K562 (cell line): ENCODE results near the gene PIH1D1. TPM values are rescaled to one million over a fixed set of nuclear protein-coding genes. Genes with fewer than 3 reads are reported as not detected.

Experiments
- CREBBP ChIP-seq: IDR thresholded peaks from one replicate; pipeline ENCODE4 v1.6.1; 2012; ENCODE audit warnings: low read depth, mild to moderate bottlenecking, control low read depth, inconsistent platforms, low read length
- CXXC5 ChIP-seq: fragments of 250-450 bp; sonication (Bioruptor Pico); IDR thresholded peaks from 2 replicates; pipeline ENCODE4 v1.8.0; 2022; ENCODE audit warnings: inconsistent platforms, mild to moderate bottlenecking, moderate library complexity
- EWSR1 ChIP-seq: fragments of 450-650 bp; IDR thresholded peaks from 2 replicates; pipeline ENCODE4 v1.6.1; 2018; ENCODE audit warnings: borderline replicate concordance, mild to moderate bottlenecking, low read depth, moderate library complexity; ENCODE audit not compliant: partially characterized antibody
- HNRNPK ChIP-seq: fragments of 200-400 bp; formaldehyde crosslinking; IDR thresholded peaks from one replicate; pipeline ENCODE4 v1.6.1; 2018; ENCODE audit warnings: mild to moderate bottlenecking, low read depth, low read length; ENCODE audit not compliant: poor library complexity, severe bottlenecking
- L3MBTL2 ChIP-seq: fragments of 450-650 bp; IDR thresholded peaks from 2 replicates; pipeline ENCODE4 v1.6.1; 2016; ENCODE audit warnings: mild to moderate bottlenecking, moderate library complexity
- LCOR ChIP-seq: sonication (generic); formaldehyde crosslinking; IDR thresholded peaks from 2 replicates; pipeline ENCODE4 v1.8.0; 2022; ENCODE audit warnings: mild to moderate bottlenecking, missing genetic modification reagents
- MED1 ChIP-seq: sonication (generic); formaldehyde crosslinking; IDR thresholded peaks from 2 replicates; pipeline ENCODE4 v1.8.1; 2023; ENCODE audit warnings: missing genetic modification reagents, borderline replicate concordance
- PPARD ChIP-seq: fragments of 250-450 bp; sonication (Bioruptor Pico); IDR thresholded peaks from 2 replicates; pipeline ENCODE4 v1.8.0; 2022; ENCODE audit warnings: inconsistent platforms, mild to moderate bottlenecking, moderate library complexity
- RBBP5 ChIP-seq: fragments of 200-600 bp; sonication (generic); IDR thresholded peaks from 2 replicates; pipeline ENCODE4 v1.6.1; 2012; ENCODE audit warnings: borderline replicate concordance, mild to moderate bottlenecking, low read length, control low read depth, inconsistent platforms; ENCODE audit not compliant: insufficient read depth, poor library complexity, severe bottlenecking
- SMARCA4 ChIP-seq: fragments of 450-650 bp; IDR thresholded peaks from 2 replicates; pipeline ENCODE4 v1.6.1; 2016
- SPI1 ChIP-seq: IDR thresholded peaks from 2 replicates; pipeline ENCODE4 v1.6.1; 2011; ENCODE audit warnings: low read depth, low read length, control low read depth, borderline replicate concordance
- SREBF2 ChIP-seq: sonication (generic); formaldehyde crosslinking; IDR thresholded peaks from 2 replicates; pipeline ENCODE4 v1.4.0; 2020; ENCODE audit warnings: mild to moderate bottlenecking, missing genetic modification reagents
- SUPT5H ChIP-seq: fragments of 450-650 bp; IDR thresholded peaks from 2 replicates; pipeline ENCODE4 v1.6.1; 2016
- ZFX ChIP-seq: sonication (generic); formaldehyde crosslinking; IDR thresholded peaks from 2 replicates; pipeline ENCODE4 v1.8.0; 2022; ENCODE audit warnings: mild to moderate bottlenecking, missing genetic modification reagents, moderate library complexity
- ZNF140 ChIP-seq: fragments of 250-450 bp; sonication (Bioruptor Pico); IDR thresholded peaks from 2 replicates; pipeline ENCODE4 v1.8.0; 2021; ENCODE audit warnings: moderate library complexity, mild to moderate bottlenecking, inconsistent platforms
- ZNF165 ChIP-seq: fragments of 250-450 bp; sonication (Bioruptor Pico); IDR thresholded peaks from 2 replicates; pipeline ENCODE4 v1.4.0; 2020; ENCODE audit warnings: borderline replicate concordance
- ZNF197 ChIP-seq: fragments of 200-800 bp; sonication (Bioruptor generic); IDR thresholded peaks from 2 replicates; pipeline ENCODE4 v1.6.1; 2016; ENCODE audit warnings: low read depth, missing genetic modification characterization, missing compliant biosample characterization
- ZNF217 ChIP-seq: sonication (generic); formaldehyde crosslinking; IDR thresholded peaks from 2 replicates; pipeline ENCODE4 v1.8.0; 2022; ENCODE audit warnings: mild to moderate bottlenecking, missing genetic modification reagents
- ZNF263 ChIP-seq: sonication (generic); formaldehyde crosslinking; IDR thresholded peaks from 2 replicates; pipeline ENCODE4 v1.8.0; 2022; ENCODE audit warnings: mild to moderate bottlenecking, missing genetic modification reagents, borderline replicate concordance
- ZNF274 ChIP-seq: IDR thresholded peaks from 2 replicates; pipeline ENCODE4 v1.6.1; 2011; ENCODE audit warnings: low read depth, mild to moderate bottlenecking, low read length, moderate library complexity, borderline replicate concordance
- ZSCAN32 ChIP-seq: fragments of 450-650 bp; formaldehyde crosslinking; IDR thresholded peaks from 2 replicates; pipeline ENCODE4 v1.4.0; 2020; ENCODE audit warnings: mild to moderate bottlenecking, moderate library complexity
- polyA plus RNA-seq, 8 experiments: library from polyadenylated mRNA; depleted of rRNA in 4 of 8; stranded (reverse) in 5 of 8; unstranded in 3 of 8; fragments of >200 nt; fragmentation: Nextera tagmentation in 2 of 8; fragmentation: Illumina TruSeq in 1 of 8; extraction: Ambion mirVana in 2 of 8; extraction: Trizol in 1 of 8; gene quantifications; 2 replicates each; pipeline versions ENCODE4 v1.2.1 to v1.2.3, GENCODE V29; 2011 to 2014; ENCODE audit warnings: inconsistent platforms in 1 of 8, missing spikeins in 1 of 8
- total RNA-seq, 7 experiments: library from RNA; depleted of rRNA in 6 of 7; stranded (reverse); fragments of >200 nt in 6 of 7; fragmentation: Illumina TruSeq in 2 of 7; extraction: Trizol in 2 of 7; gene quantifications; 2 replicates each; pipeline versions ENCODE4 v1.2.1 to v1.2.3, GENCODE V29; 2011 to 2021; ENCODE audit warnings: low replicate concordance in 1 of 7
- TF ChIP-seq, protein P1 (sequence below): fragments of 450-650 bp; IDR thresholded peaks from 2 replicates; pipeline ENCODE4 v1.6.1; 2016; ENCODE audit warnings: antibody characterized with exemption
- TF ChIP-seq, protein P2 (sequence below): sonication (generic); formaldehyde crosslinking; IDR thresholded peaks from 2 replicates; pipeline ENCODE4 v1.9.0; 2022; ENCODE audit warnings: mild to moderate bottlenecking, missing genetic modification reagents
- TF ChIP-seq, protein P3 (sequence below): fragments of 250-450 bp; sonication (Bioruptor Pico); IDR thresholded peaks from 2 replicates; pipeline ENCODE4 v1.4.0; 2020; ENCODE audit warnings: borderline replicate concordance
- TF ChIP-seq, protein P4 (sequence below): fragments of 250-450 bp; sonication (Bioruptor Pico); IDR thresholded peaks from 2 replicates; pipeline ENCODE4 v1.5.0; 2020; ENCODE audit warnings: mild to moderate bottlenecking, borderline replicate concordance

The PIH1D1 gene
- total and polyA plus RNA-seq, 9 of the 15 experiments (the other 6 are each of a cell fraction or from before 2014, with no cell fraction given): 26.5 to 224 (median 137) TPM

DNA sequence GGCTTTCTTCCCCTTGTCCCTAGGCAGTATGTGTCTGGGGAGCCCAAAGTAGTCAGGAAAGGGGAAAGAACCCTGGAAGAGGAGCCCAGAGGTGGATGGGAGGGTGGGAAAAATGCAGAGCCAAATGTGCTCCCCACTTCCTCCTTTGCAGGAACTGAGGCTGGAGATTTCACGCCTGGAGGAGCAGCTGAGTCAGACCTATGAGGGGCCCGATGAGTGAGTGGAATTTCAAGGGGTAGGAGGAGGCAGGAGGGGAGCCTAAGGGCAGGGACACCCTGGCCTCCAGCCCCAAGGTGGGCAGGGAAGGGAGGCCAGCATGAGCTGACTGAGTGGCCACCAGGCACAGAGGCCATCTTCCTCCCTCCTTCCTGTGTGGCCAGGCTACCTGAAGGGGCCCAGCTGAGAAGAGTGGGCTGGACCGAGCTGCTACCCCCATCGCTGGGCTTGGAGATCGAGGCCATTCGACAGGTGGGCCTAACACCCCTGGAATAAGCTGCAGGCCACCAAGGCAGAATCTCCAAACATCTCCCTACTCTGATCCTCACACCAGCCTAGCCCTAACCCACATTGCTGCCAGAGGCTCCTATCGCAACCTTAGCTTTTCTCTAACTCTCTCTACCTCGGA, 42.7 kb downstream of the PIH1D1 start (continued):
- TF ChIP-seq, protein P1, sequence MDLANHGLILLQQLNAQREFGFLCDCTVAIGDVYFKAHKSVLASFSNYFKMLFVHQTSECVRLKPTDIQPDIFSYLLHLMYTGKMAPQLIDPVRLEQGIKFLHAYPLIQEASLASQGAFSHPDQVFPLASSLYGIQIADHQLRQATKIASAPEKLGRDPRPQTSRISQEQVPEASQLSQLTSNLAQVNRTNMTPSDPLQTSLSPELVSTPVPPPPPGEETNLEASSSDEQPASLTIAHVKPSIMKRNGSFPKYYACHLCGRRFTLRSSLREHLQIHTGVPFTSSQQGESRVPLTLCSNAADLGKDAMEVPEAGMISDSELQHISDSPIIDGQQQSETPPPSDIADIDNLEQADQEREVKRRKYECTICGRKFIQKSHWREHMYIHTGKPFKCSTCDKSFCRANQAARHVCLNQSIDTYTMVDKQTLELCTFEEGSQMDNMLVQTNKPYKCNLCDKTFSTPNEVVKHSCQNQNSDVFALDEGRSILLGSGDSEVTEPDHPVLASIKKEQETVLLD: no peak
- TF ChIP-seq CXXC5 (CRISPR knock-in tag) (peak; percentile 13; the same call in 1 of the 2 replicates), HNRNPK (no peak), ZNF217 (CRISPR knock-in tag) (no peak), SPI1 (peak; percentile 95), CREBBP (no peak), ZNF197 (CRISPR knock-in tag) (no peak), ZNF140 (no peak), SREBF2 (CRISPR knock-in tag) (no peak), ZFX (peak; percentile 33; the same call in 1 of the 2 replicates), L3MBTL2 (0 out of 2 replicates have a peak, but pooled peaks have one; percentile 16), MED1 (CRISPR knock-in tag) (no peak), RBBP5 (no peak), SUPT5H (no peak), ZSCAN32 (no peak), ZNF274 (no peak), LCOR (CRISPR knock-in tag) (no peak), EWSR1 (no peak), PPARD (CRISPR knock-in tag) (no peak), SMARCA4 (no peak; the same call in 1 of the 2 replicates), ZNF165 (no peak), ZNF263 (CRISPR knock-in tag) (no peak)
- TF ChIP-seq, protein P2, sequence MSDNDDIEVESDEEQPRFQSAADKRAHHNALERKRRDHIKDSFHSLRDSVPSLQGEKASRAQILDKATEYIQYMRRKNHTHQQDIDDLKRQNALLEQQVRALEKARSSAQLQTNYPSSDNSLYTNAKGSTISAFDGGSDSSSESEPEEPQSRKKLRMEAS: peak; percentile 45; the same call in 1 of the 2 replicates
- TF ChIP-seq, protein P3, sequence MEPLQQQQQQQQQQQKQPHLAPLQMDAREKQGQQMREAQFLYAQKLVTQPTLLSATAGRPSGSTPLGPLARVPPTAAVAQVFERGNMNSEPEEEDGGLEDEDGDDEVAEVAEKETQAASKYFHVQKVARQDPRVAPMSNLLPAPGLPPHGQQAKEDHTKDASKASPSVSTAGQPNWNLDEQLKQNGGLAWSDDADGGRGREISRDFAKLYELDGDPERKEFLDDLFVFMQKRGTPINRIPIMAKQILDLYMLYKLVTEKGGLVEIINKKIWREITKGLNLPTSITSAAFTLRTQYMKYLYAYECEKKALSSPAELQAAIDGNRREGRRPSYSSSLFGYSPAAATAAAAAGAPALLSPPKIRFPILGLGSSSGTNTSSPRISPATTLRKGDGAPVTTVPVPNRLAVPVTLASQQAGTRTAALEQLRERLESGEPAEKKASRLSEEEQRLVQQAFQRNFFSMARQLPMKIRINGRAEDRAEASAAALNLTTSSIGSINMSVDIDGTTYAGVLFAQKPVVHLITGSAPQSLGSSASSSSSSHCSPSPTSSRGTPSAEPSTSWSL (CRISPR knock-in tag): no peak
- TF ChIP-seq, protein P4, sequence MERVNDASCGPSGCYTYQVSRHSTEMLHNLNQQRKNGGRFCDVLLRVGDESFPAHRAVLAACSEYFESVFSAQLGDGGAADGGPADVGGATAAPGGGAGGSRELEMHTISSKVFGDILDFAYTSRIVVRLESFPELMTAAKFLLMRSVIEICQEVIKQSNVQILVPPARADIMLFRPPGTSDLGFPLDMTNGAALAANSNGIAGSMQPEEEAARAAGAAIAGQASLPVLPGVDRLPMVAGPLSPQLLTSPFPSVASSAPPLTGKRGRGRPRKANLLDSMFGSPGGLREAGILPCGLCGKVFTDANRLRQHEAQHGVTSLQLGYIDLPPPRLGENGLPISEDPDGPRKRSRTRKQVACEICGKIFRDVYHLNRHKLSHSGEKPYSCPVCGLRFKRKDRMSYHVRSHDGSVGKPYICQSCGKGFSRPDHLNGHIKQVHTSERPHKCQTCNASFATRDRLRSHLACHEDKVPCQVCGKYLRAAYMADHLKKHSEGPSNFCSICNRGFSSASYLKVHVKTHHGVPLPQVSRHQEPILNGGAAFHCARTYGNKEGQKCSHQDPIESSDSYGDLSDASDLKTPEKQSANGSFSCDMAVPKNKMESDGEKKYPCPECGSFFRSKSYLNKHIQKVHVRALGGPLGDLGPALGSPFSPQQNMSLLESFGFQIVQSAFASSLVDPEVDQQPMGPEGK: no peak
